ENCODE data around the gene TCOF1.

Gene TCOF1

GRCh38 chr5:150326707-150327106 is 30.8 kb upstream of the TCOF1 start:
- Histone ChIP-seq H3K4me3 (ENCODE audit: low read length) (no peak overlapping the region), H3K27me3 (ENCODE audit: insufficient read depth, low read length) (no peaks in the 10 kb centered on the region), H3K9me3 (ENCODE audit: insufficient read depth, low read depth, low read length) (no peaks in the 10 kb centered on the region), H3K9ac (ENCODE audit: low read depth, low read length) (no peak overlapping the region), H3K4me1 (ENCODE audit: insufficient read depth, low read length) (no peaks in the 10 kb centered on the region), H3K27ac (ENCODE audit: low read length) (no peak overlapping the region), H3K36me3 (ENCODE audit: insufficient read depth, low read depth, low read length) (no peaks in the 10 kb centered on the region)

GRCh38 chr5:150327139-150327538 is 30.4 kb upstream of the TCOF1 start:
- Histone ChIP-seq H3K27me3 (ENCODE audit: insufficient read depth, low read length) (no peaks in the 10 kb centered on the region), H3K9ac (ENCODE audit: low read depth, low read length) (no peak overlapping the region)

GRCh38 chr5:150328515-150328914 is 29.0 kb upstream of the TCOF1 start:
- H3K9ac ChIP-seq (ENCODE audit: low read depth, low read length), result no peak overlapping the region
- H3K9me3 ChIP-seq (ENCODE audit: insufficient read depth, low read depth, low read length), result no peaks in the 10 kb centered on the region
- H3K36me3 ChIP-seq (ENCODE audit: insufficient read depth, low read depth, low read length), result no peaks in the 10 kb centered on the region
- no peak overlapping the region for H3K27ac ChIP-seq (ENCODE audit: low read length)
- H3K27me3 ChIP-seq (ENCODE audit: insufficient read depth, low read length), result no peaks in the 10 kb centered on the region
- no peak overlapping the region for H3K4me3 ChIP-seq (ENCODE audit: low read length)
- no peaks in the 10 kb centered on the region for H3K4me1 ChIP-seq (ENCODE audit: insufficient read depth, low read length)

More at GRCh38 chr5:150327139-150327538, 30.4 kb upstream of the TCOF1 start:
- Histone ChIP-seq H3K9me3 (ENCODE audit: insufficient read depth, low read depth, low read length) (no peaks in the 10 kb centered on the region), H3K4me3 (ENCODE audit: low read length) (no peak overlapping the region), H3K27ac (ENCODE audit: low read length) (no peak overlapping the region), H3K4me1 (ENCODE audit: insufficient read depth, low read length) (no peaks in the 10 kb centered on the region), H3K36me3 (ENCODE audit: insufficient read depth, low read depth, low read length) (no peaks in the 10 kb centered on the region)

- no peaks in the 10 kb centered on the region for H3K36me3 ChIP-seq (ENCODE audit: insufficient read depth, low read depth, low read length)
- H3K27me3 ChIP-seq (ENCODE audit: insufficient read depth, low read length), result no peaks in the 10 kb centered on the region
- H3K4me3 ChIP-seq (ENCODE audit: low read length), result no peak overlapping the region
- no peak overlapping the region for H3K27ac ChIP-seq (ENCODE audit: low read length)
- H3K9me3 ChIP-seq (ENCODE audit: insufficient read depth, low read depth, low read length), result no peaks in the 10 kb centered on the region
- no peak overlapping the region for H3K9ac ChIP-seq (ENCODE audit: low read depth, low read length)
- no peaks in the 10 kb centered on the region for H3K4me1 ChIP-seq (ENCODE audit: insufficient read depth, low read length)
Observed at GRCh38 chr5:150329038-150329437, 28.5 kb upstream of the TCOF1 start.

- Histone ChIP-seq H3K9ac (ENCODE audit: low read depth, low read length) (no peak overlapping the region), H3K27ac (ENCODE audit: low read length) (no peak overlapping the region), H3K27me3 (ENCODE audit: insufficient read depth, low read length) (no peaks in the 10 kb centered on the region), H3K36me3 (ENCODE audit: insufficient read depth, low read depth, low read length) (no peaks in the 10 kb centered on the region), H3K4me3 (ENCODE audit: low read length) (no peak overlapping the region), H3K9me3 (ENCODE audit: insufficient read depth, low read depth, low read length) (no peaks in the 10 kb centered on the region), H3K4me1 (ENCODE audit: insufficient read depth, low read length) (no peaks in the 10 kb centered on the region)
Observed at GRCh38 chr5:150329881-150330876, 27.3 kb upstream of the TCOF1 start.

GRCh38 chr5:150333400-150333799 is 24.1 kb upstream of the TCOF1 start:
- H3K9me3 ChIP-seq (ENCODE audit: insufficient read depth, low read depth, low read length), result no peaks in the 10 kb centered on the region
- H3K27me3 ChIP-seq (ENCODE audit: insufficient read depth, low read length), result no peaks in the 10 kb centered on the region
- H3K4me3 ChIP-seq (ENCODE audit: low read length), result no peak overlapping the region
- no peak overlapping the region for H3K9ac ChIP-seq (ENCODE audit: low read depth, low read length)
- no peaks in the 10 kb centered on the region for H3K36me3 ChIP-seq (ENCODE audit: insufficient read depth, low read depth, low read length)
- H3K27ac ChIP-seq (ENCODE audit: low read length), result no peak overlapping the region
- no peaks in the 10 kb centered on the region for H3K4me1 ChIP-seq (ENCODE audit: insufficient read depth, low read length)

GRCh38 chr5:150335778-150336177 is 21.7 kb upstream of the TCOF1 start:
- Histone ChIP-seq H3K27me3 (ENCODE audit: insufficient read depth, low read length) (no peaks in the 10 kb centered on the region), H3K36me3 (ENCODE audit: insufficient read depth, low read depth, low read length) (no peaks in the 10 kb centered on the region), H3K4me1 (ENCODE audit: insufficient read depth, low read length) (no peaks in the 10 kb centered on the region), H3K9me3 (ENCODE audit: insufficient read depth, low read depth, low read length) (no peaks in the 10 kb centered on the region), H3K27ac (ENCODE audit: low read length) (no peak overlapping the region), H3K9ac (ENCODE audit: low read depth, low read length) (no peak overlapping the region), H3K4me3 (ENCODE audit: low read length) (no peak overlapping the region)

GRCh38 chr5:150338546-150338945 is 19.0 kb upstream of the TCOF1 start:
- Histone ChIP-seq H3K9me3 (ENCODE audit: insufficient read depth, low read depth, low read length) (no peaks in the 10 kb centered on the region), H3K4me1 (ENCODE audit: insufficient read depth, low read length) (no peaks in the 10 kb centered on the region), H3K36me3 (ENCODE audit: insufficient read depth, low read depth, low read length) (no peaks in the 10 kb centered on the region), H3K9ac (ENCODE audit: low read depth, low read length) (no peak overlapping the region), H3K27me3 (ENCODE audit: insufficient read depth, low read length) (no peaks in the 10 kb centered on the region), H3K4me3 (ENCODE audit: low read length) (no peak overlapping the region), H3K27ac (ENCODE audit: low read length) (no peak overlapping the region)

- Histone ChIP-seq H3K9ac (ENCODE audit: low read depth, low read length) (no peak overlapping the region), H3K27ac (ENCODE audit: low read length) (no peak overlapping the region), H3K4me1 (ENCODE audit: insufficient read depth, low read length) (no peaks in the 10 kb centered on the region), H3K9me3 (ENCODE audit: insufficient read depth, low read depth, low read length) (no peaks in the 10 kb centered on the region), H3K36me3 (ENCODE audit: insufficient read depth, low read depth, low read length) (no peaks in the 10 kb centered on the region), H3K4me3 (ENCODE audit: low read length) (no peak overlapping the region), H3K27me3 (ENCODE audit: insufficient read depth, low read length) (no peaks in the 10 kb centered on the region)
Observed at GRCh38 chr5:150339165-150339564, 18.3 kb upstream of the TCOF1 start.

GRCh38 chr5:150339841-150340240 is 17.7 kb upstream of the TCOF1 start:
- Histone ChIP-seq H3K36me3 (ENCODE audit: insufficient read depth, low read depth, low read length) (no peaks in the 10 kb centered on the region), H3K9ac (ENCODE audit: low read depth, low read length) (no peak overlapping the region), H3K4me3 (ENCODE audit: low read length) (no peak overlapping the region), H3K27me3 (ENCODE audit: insufficient read depth, low read length) (no peaks in the 10 kb centered on the region), H3K27ac (ENCODE audit: low read length) (no peak overlapping the region), H3K9me3 (ENCODE audit: insufficient read depth, low read depth, low read length) (no peaks in the 10 kb centered on the region), H3K4me1 (ENCODE audit: insufficient read depth, low read length) (no peaks in the 10 kb centered on the region)

- no peak overlapping the region for H3K9ac ChIP-seq (ENCODE audit: low read depth, low read length)
- H3K27ac ChIP-seq (ENCODE audit: low read length), result no peak overlapping the region
- no peaks in the 10 kb centered on the region for H3K9me3 ChIP-seq (ENCODE audit: insufficient read depth, low read depth, low read length)
- no peak overlapping the region for H3K4me3 ChIP-seq (ENCODE audit: low read length)
- H3K4me1 ChIP-seq (ENCODE audit: insufficient read depth, low read length), result no peaks in the 10 kb centered on the region
- no peaks in the 10 kb centered on the region for H3K27me3 ChIP-seq (ENCODE audit: insufficient read depth, low read length)
- H3K36me3 ChIP-seq (ENCODE audit: insufficient read depth, low read depth, low read length), result no peaks in the 10 kb centered on the region
Observed at GRCh38 chr5:150340614-150341255, 16.8 kb upstream of the TCOF1 start.

GRCh38 chr5:150341331-150341730 is 16.2 kb upstream of the TCOF1 start:
- H3K9me3 ChIP-seq (ENCODE audit: insufficient read depth, low read depth, low read length), result no peaks in the 10 kb centered on the region
- H3K36me3 ChIP-seq (ENCODE audit: insufficient read depth, low read depth, low read length), result no peaks in the 10 kb centered on the region
- no peak overlapping the region for H3K9ac ChIP-seq (ENCODE audit: low read depth, low read length)
- no peaks in the 10 kb centered on the region for H3K27me3 ChIP-seq (ENCODE audit: insufficient read depth, low read length)
- H3K27ac ChIP-seq (ENCODE audit: low read length), result no peak overlapping the region
- no peaks in the 10 kb centered on the region for H3K4me1 ChIP-seq (ENCODE audit: insufficient read depth, low read length)
- H3K4me3 ChIP-seq (ENCODE audit: low read length), result no peak overlapping the region

All from iPS-20b (cell line).